NCI-H2171 (cell line): ENCODE data around the gene GFRA1.

ENCODE experiments used
- DNase-seq: peaks from one replicate; lab custom pipeline; 2025; lab: John Stamatoyannopoulos, UW

The GFRA1 gene

GRCh38 chr10:116270771-116271592 lies 2.0 kb downstream of the GFRA1 start:
- DNase-seq: no peak

DNA sequence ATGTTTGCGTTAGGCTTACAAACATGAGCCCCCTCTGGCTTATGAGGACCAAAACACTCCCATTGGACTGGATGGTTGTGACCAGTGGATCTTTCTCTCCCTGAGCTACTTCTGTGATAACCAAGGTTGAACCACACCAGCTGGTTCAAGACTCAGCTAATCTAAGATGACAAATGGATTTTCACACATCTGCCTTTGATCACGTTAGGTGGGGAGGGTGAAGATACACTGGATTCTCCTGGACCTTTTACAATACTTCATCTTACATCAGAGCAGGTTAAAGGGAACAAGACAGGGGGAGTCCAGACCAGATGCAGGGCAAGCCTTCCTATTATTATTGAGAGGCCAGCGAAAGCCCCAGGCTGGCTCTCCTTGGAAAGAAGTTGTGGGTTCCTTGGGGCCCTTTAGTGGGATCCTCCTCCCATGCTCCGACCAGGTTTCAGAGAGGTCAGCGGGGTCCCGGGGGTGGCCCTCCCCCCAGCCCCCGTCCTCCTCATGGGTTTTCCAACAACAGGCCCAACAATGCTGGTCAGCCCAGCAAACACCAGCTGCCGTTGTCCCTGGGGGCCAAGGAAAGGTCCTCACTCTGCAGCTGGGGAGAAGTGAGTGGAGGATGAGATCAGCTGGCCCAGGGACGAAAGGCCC lies 2.8 kb downstream of the GFRA1 start:
- DNase-seq: no peak

DNA sequence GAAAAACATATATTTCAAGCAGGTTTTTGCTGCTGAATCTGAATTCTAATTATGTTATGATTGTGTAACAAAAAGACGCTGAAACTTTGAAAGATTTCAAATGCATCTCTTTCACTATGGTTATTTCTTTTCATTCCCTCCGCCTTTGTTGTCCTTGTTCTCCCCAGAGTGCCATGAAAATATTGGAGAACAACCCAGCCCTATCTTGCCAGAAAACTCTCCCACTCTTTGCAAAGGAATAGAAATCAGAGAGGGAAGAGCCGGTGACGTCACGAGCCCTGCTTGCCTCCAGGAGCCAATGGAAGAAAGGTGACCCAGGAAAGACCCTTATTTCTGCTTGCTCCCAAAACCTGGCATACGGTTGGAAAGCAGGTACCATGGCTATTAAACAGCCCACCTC lies 3.4 kb downstream of the GFRA1 start:
- no peak for DNase-seq

DNA sequence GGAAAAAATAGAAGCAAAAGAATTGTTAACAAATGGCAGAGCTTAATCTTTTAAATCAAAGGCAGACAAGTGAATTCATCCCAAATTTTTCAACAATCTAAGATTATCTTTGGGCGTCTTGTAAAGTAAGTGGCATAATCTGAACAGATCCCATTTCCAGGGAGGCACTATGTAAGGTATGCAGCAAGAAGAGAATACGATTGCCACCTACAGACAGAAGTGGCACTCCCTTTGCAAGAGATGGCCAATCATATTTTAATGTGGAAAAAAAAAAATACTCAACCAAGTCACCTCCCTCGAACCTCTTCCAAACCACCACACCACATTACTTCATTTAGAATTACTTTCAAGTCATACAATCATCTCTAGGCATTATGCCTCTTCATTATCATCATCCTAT lies 4.0 kb downstream of the GFRA1 start:
- DNase-seq: no peak

DNA sequence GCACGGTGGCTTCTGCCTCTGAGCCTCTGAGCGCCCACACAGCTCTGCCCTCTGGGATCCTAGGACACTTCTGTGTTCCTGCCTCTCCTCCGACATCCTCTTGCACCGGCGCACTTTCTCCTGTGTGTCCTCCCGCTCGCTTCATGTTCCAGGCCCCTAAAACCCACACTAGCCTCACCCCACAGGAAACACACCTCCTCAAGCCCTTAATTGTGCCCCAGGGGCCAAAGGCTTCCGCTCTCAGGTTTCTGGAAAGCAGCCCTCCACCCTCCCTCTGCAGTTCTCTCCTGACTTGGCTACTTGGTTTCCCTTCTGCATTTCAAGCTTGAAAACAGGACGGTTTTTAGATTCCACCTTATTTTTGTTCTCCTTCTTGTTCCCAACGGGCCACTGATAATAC lies 7.3 kb downstream of the GFRA1 start:
- no peak for DNase-seq

- DNase-seq: no peak
These were observed 8.9 kb downstream of the GFRA1 start for GRCh38 chr10:116263870-116264655.

DNA sequence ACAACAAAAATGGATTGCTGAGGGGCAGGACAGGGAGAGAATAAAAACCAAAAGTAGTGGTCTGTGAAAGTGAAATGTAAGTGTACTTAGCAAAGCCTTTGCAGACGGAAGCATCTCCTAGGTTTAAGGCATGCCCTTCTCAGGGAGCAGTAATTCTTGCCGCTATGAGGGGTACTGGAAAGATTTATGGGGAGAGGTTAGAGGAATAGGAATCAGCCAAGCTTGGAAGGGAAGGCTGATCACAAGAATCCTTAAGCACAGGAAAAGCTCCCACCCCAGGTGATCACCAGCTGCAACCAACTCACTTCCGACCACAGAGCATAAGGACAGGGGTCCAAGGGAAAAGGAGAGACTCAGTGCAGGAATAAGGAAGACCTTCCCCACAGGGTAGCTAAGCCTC lies 10.3 kb downstream of the GFRA1 start:
- no peak for DNase-seq

GRCh38 chr10:116260599-116260998 lies 12.4 kb downstream of the GFRA1 start:
- no peak for DNase-seq

DNA sequence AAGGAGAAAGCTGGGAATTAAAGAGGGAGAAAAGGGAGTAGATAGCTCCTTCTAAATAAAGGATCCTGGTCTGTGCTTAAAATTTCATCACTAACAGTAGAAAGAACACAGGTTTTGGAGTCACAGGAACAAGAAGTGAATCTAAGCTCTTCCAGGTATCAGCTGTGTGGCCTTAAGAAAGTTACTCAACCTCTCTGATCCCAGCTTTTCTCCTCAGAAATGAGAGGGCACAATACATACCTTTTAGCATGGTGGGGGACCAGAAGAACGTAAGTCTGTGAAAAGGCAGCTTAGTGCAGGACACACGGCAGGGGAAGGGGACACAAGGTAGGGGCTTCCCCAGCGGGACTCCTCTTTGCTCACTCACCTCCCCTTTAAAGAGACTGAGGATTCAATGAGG lies 13.4 kb downstream of the GFRA1 start:
- DNase-seq: no peak

DNA sequence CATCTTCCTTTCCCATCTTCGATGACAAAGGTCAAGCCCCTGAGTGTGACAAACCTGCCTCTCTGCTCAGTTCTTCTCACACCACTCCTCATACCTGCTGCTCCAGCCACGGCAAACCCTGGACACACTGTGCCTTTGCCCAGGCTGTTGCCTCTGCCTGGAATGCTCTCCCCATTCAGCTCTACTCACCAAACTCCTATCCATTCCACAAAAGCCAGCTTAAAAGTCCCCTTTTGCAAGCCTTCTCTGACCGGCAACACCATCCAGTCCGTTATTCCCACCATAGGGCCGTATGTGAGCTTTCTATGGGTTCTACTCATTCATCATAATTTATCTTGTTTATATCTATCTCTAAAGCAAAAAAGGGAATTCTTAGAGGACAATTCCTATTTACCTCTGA lies 15.2 kb downstream of the GFRA1 start:
- no peak for DNase-seq

DNA sequence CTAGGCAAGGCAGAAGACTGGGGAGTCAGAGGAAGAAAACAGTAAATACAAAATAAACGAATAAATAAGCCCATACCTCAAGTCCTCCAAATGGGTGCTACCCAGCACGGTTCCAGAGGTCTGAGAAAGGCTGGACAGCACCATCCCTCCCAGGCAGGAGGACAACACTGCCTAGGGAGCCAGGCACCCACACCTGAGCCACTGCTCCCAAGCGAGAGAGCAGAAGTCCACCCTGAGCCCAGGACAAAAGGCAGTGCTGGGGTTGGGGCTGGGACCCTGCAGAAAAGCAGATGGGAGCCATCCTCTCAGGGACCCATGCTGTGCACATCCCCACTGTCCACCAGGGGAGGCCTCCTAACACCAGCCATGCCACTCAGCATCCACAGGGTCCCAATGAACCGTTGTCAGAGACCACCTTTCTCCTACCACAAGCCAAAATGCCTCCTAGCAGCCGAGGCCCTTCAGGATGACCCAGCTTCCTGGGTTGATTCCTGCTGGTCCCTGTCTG lies 16.2 kb downstream of the GFRA1 start:
- DNase-seq: no peak

- DNase-seq: no peak
These were observed 16.9 kb downstream of the GFRA1 start for GRCh38 chr10:116255886-116256751.

DNA sequence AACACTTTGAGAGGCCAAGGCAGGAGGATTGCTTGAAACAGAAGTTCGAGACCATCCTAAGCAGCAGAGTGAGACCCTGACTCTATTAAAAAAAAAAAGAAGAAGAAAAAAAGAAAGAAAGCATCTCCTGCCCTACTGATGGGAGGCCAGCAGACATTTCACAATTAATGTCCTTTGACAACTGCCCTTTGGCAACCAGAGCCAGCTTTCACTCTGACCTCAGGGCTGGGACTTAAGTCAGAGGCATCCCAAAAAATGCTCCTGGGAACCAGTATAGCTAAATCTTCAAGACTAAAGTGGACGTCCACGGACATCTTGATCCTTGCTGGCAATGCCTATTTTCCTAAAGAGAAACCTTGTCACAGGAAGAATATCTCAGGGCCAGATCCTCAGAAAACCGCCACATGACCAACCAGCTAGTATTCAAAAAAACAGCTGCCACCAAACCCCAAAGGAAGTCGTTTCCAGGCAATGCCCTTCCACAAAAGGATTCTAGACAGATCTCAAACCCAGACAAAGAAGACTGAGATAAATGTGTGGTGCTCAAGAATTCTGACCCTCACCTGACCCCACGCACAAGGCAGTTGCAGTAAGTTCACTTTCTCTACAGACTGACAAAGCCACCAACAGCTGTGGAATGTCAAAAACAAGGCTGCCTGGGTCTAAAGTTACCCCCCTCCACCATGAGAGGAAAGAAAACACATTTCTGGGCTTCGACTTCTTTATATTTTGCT lies 18.4 kb downstream of the GFRA1 start:
- no peak for DNase-seq

DNA sequence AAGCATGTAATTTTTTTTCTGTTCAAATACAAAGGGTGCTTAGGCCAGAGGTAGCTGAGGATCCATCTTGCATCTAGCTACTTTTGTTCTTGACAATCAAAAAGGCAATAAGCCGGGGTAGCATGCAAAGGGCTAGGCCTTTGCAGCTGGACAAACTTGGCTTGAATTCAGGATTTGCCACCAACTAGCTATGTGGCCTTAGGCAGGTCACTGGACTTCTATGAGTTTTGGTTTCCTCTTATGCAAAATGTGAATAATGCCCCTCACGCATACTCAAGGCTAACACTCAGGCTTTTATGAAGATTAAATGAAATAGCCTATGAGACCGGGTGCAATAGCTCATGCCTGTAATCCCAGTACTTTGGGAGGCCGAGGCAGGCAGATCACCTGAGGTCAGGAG lies 19.3 kb downstream of the GFRA1 start:
- no peak for DNase-seq

GRCh38 chr10:116251602-116252395 lies 21.2 kb downstream of the GFRA1 start:
- no peak for DNase-seq

GRCh38 chr10:116247691-116248090 lies 25.3 kb downstream of the GFRA1 start:
- DNase-seq: no peak

DNA sequence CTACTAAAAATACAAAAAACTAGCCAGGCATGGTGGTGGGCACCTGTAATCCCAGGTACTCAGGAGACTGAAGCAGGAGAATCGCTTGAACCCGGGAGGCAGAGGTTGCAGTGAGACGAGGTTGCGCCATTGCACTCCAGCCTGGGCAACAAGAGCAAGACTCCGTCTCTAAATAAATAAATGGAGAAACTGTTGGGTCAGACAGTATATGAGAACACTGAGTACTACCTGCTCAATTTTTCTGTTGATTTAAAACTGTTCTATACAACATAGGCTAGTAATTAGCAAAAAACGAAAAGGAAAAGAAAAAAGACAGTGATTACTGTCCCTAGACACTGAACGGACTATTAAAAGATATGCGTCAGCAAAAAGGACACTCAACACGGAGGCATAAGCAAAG lies 26.7 kb downstream of the GFRA1 start:
- DNase-seq: no peak

- DNase-seq: no peak
These were observed 27.9 kb downstream of the GFRA1 start for GRCh38 chr10:116245156-116245555.

DNA sequence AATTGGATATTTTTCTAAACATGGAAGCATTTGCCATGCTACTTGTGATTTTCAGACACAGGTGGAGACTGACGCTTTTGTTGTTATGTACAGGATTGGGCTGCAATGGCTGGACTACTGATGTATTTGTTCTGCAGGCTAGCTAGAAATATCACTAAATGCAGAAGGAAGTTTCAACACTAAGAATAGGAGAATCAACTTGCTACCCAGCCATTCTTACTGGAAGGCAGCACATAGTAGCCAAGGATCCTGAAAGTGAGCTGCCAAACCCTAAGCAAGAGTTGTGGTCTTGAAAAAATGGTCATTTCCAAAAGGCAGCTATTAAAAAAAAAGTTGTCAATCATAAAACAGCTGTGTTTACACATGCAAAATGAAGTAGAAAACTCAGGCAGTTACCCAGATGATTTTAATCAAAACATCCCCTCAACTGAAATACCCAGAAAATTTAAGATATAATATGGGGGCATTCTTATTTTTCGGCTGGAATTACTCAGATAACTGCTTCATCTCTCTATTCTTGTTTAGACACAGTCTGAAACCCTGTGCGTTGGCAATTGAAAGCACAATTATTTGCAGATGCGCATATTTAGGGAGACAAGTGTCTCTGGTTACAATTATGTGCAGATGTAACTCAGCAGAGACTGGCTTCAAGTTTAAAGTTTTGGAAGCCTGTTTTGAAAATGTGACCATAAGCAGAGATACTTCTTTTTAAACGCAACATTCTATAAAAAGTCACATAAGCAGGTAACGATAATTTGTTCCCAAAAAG lies 31.2 kb downstream of the GFRA1 start:
- DNase-seq: no peak
